ENCODE measurements around the gene SCNN1B. TPM values are rescaled to one million over a fixed set of nuclear protein-coding genes. Genes with fewer than 3 reads are reported as not detected.
A peak's percentile ranks its signal among the peaks of the same experiment; 100 is the strongest.

The SCNN1B gene
- total and polyA plus RNA-seq, 10 donors: 0.80 to 6.3 (median 2.9) TPM

- peaks cover 0 to 39% (median 0%) of the 10 kb centered on the region in 7 donors for H3K27me3 ChIP-seq (replicated peaks in 1 of 7)
- no peaks in the 10 kb centered on the region for H3K4me1 ChIP-seq
- H3K9me3 ChIP-seq: no peaks in the 10 kb centered on the region
- intact Hi-C loops (cut with DNase I; ENCODE audit: low total_unique reads): no loop called here
- TF ChIP-seq CTCF (IDR thresholded peaks at IDR 0.05 in 8 of 11, conservative IDR thresholded peaks at IDR 0.05 in 3 of 11) (no peak), POLR2A (IDR thresholded peaks at IDR 0.05) (no peak), POLR2AphosphoS5 (IDR thresholded peaks at IDR 0.05) (no peak)
- DNase-seq: peak; percentile 56
- no peak overlapping the region for H3K27ac ChIP-seq
- 77 to 86% (median 82%) methylated on average over 12 to 13 of the region's 13 CpGs for WGBS, 5 donors
- no peak overlapping the region for H3K4me3 ChIP-seq
- H3K36me3 ChIP-seq: no peaks in the 10 kb centered on the region
Measured at GRCh38 chr16:23373436-23374219, 71.5 kb downstream of the SCNN1B start.

- WGBS, 5 donors: 71 to 83% (median 73%) methylated on average over 12 to 17 of the region's 17 CpGs
- no peak overlapping the region for H3K27ac ChIP-seq
- no peak overlapping the region for H3K4me3 ChIP-seq
- no peaks in the 10 kb centered on the region for H3K9me3 ChIP-seq
- intact Hi-C loops (cut with DNase I; ENCODE audit: low total_unique reads): no loop called here
- no peaks in the 10 kb centered on the region for H3K36me3 ChIP-seq
- no peaks in the 10 kb centered on the region for H3K4me1 ChIP-seq
- TF ChIP-seq CTCF (IDR thresholded peaks at IDR 0.05 in 8 of 11, conservative IDR thresholded peaks at IDR 0.05 in 3 of 11) (no peak), POLR2AphosphoS5 (IDR thresholded peaks at IDR 0.05) (no peak), POLR2A (IDR thresholded peaks at IDR 0.05) (no peak)
- peak; percentile 57 for DNase-seq
- peaks cover 0 to 36% (median 0%) of the 10 kb centered on the region in 7 donors for H3K27me3 ChIP-seq (replicated peaks in 1 of 7)
Measured at GRCh38 chr16:23374721-23375510, 72.8 kb downstream of the SCNN1B start.

- no peaks in the 10 kb centered on the region for H3K36me3 ChIP-seq
- no peak for TF ChIP-seq POLR2AphosphoS5 (IDR thresholded peaks at IDR 0.05)
- H3K9me3 ChIP-seq: no peaks in the 10 kb centered on the region
- H3K4me1 ChIP-seq: no peaks in the 10 kb centered on the region
- peak; percentile 64 for DNase-seq
- WGBS, 5 donors: 85 to 91% (median 89%) methylated on average over 7 of the region's 7 CpGs
- no peak overlapping the region for H3K4me3 ChIP-seq
- H3K27ac ChIP-seq: no peak overlapping the region
- peaks cover 0 to 31% (median 0%) of the 10 kb centered on the region in 7 donors for H3K27me3 ChIP-seq (replicated peaks in 1 of 7)
- intact Hi-C loops (cut with DNase I; ENCODE audit: low total_unique reads): no loop called here
Measured at GRCh38 chr16:23375643-23376042, 73.5 kb downstream of the SCNN1B start.

- Histone ChIP-seq H3K36me3 (no peaks in the 10 kb centered on the region), H3K27me3 (replicated peaks in 1 of 7) (peaks cover 0 to 17% (median 0%) of the 10 kb centered on the region in 7 donors), H3K4me1 (no peaks in the 10 kb centered on the region), H3K9me3 (no peaks in the 10 kb centered on the region), H3K4me3 (no peak overlapping the region), H3K27ac (no peak overlapping the region)
- TF ChIP-seq CTCF (IDR thresholded peaks at IDR 0.05 in 8 of 11, conservative IDR thresholded peaks at IDR 0.05 in 3 of 11): no peak
- TF ChIP-seq POLR2AphosphoS5 (IDR thresholded peaks at IDR 0.05): no peak
- TF ChIP-seq POLR2A (IDR thresholded peaks at IDR 0.05): no peak
- DNase-seq: no peak
- intact Hi-C loops (cut with DNase I; ENCODE audit: low total_unique reads): no loop called here
- 85 to 94% (median 91%) methylated on average over 8 to 9 of the region's 9 CpGs for WGBS, 5 donors
Measured at GRCh38 chr16:23377071-23377931, 75.2 kb downstream of the SCNN1B start.

Data from spleen (tissue), 11 donors.